SK-N-SH (cell line): Measurements from ENCODE around the gene AGTRAP.

Experiments used
- CTCF ChIP-seq: fragments of 200-600 bp; sonication (generic); IDR thresholded peaks from 2 replicates; pipeline ENCODE4 v1.6.1; 2017; ENCODE audit warnings: antibody characterized with exemption, mild to moderate bottlenecking, moderate library complexity
- ELF1 ChIP-seq: IDR thresholded peaks from 2 replicates; pipeline ENCODE4 v1.4.0; 2012
- EZH2phosphoT487 ChIP-seq: fragments of 200-600 bp; sonication (generic); IDR thresholded peaks from 2 replicates; pipeline ENCODE4 v1.6.1; 2017; ENCODE audit warnings: low read depth, mixed run types, mild to moderate bottlenecking, antibody characterized with exemption, moderate library complexity, borderline replicate concordance
- GATA2 ChIP-seq: sonication (generic); formaldehyde crosslinking; IDR thresholded peaks from 2 replicates; pipeline ENCODE4 v1.5.0; 2020; ENCODE audit warnings: mild to moderate bottlenecking, missing genetic modification reagents
- POLR2AphosphoS5 ChIP-seq: IDR thresholded peaks from 2 replicates; pipeline ENCODE4 v1.6.1; 2012; ENCODE audit warnings: low read depth, low read length
- REST ChIP-seq: IDR thresholded peaks from 2 replicates; pipeline ENCODE4 v1.6.1; 2012; ENCODE audit warnings: mild to moderate bottlenecking, low read depth, low read length, moderate library complexity
- TAF1 ChIP-seq: IDR thresholded peaks from 2 replicates; pipeline ENCODE4 v1.6.1; 2012; ENCODE audit warnings: low read depth, mild to moderate bottlenecking, low read length, moderate library complexity, borderline replicate concordance
- USF2 ChIP-seq: fragments of 150-350 bp; IDR thresholded peaks from 2 replicates; pipeline ENCODE4 v1.6.1; 2017; ENCODE audit warnings: antibody characterized with exemption, low read length, low read depth, borderline replicate concordance

- TF ChIP-seq CTCF (no peak), GATA2 (no peak), POLR2AphosphoS5 (no peak), EZH2phosphoT487 (no peak), REST (no peak), ELF1 (no peak), TAF1 (no peak), USF2 (no peak)
Measured at GRCh38 chr1:11712285-11712684, 23.7 kb upstream of the AGTRAP start.
